Adrenal gland (tissue), 12 donors: ENCODE data around the gene YARS1. TPM values are rescaled to one million over a fixed set of nuclear protein-coding genes. Genes with fewer than 3 reads are reported as not detected.
A peak's percentile ranks its signal among the peaks of the same experiment; 100 is the strongest.

ENCODE experiments used
- DNase-seq, 7 donors: peaks; one replicate each; pipeline ENCODE4 v3.0.0-alpha.2; 2019 to 2020
- H3K27ac ChIP-seq, 5 donors: fragments of 200-600 bp; sonication (generic) in 4 of 5; 1 replicate in 3 of 5; 2 replicates in 2 of 5; pipeline versions ENCODE4 v1.5.1 to v1.8.0; 2016 to 2020; ENCODE audit warnings: mild to moderate bottlenecking in 1 of 5
- H3K27me3 ChIP-seq: fragments of 200-600 bp; 2 replicates; pipeline ENCODE4 v1.8.0; 2021
- H3K36me3 ChIP-seq, 2 donors: fragments of 200-600 bp; replicated peaks in 1 of 2; 1 replicate in 1 of 2; 2 replicates in 1 of 2; pipeline versions ENCODE4 v1.5.1 to v1.8.0; 2018 to 2022
- H3K4me1 ChIP-seq, 2 donors: fragments of 200-600 bp; replicated peaks in 1 of 2; 1 replicate in 1 of 2; 2 replicates in 1 of 2; pipeline versions ENCODE4 v1.5.1 to v1.8.0; 2018 to 2021
- H3K4me3 ChIP-seq, 4 donors: fragments of 200-600 bp; sonication (generic) in 3 of 4; one replicate each; pipeline ENCODE4 v1.5.1; 2016 to 2018
- H3K9me3 ChIP-seq, 3 donors: fragments of 200-600 bp; sonication (generic) in 1 of 3; replicated peaks in 1 of 3; 1 replicate in 2 of 3; 2 replicates in 1 of 3; pipeline versions ENCODE4 v1.5.1 to v1.8.0; 2016 to 2021
- CTCF ChIP-seq, 6 experiments: fragments of 450-650 bp in 4 of 6; fragments of 200-600 bp in 2 of 6; sonication (generic) in 1 of 6; IDR thresholded peaks; 1 replicate in 5 of 6; 2 replicates in 1 of 6; pipeline versions ENCODE4 v1.5.1 to v1.8.0; 2016 to 2021; ENCODE audit warnings: antibody characterized with exemption in 6 of 6, mild to moderate bottlenecking in 2 of 6, moderate library complexity in 1 of 6
- POLR2A ChIP-seq, 2 donors: fragments of 450-650 bp; IDR thresholded peaks; one replicate each; pipeline ENCODE4 v1.6.1; 2017; ENCODE audit warnings: antibody characterized with exemption in 2 of 2, mild to moderate bottlenecking in 2 of 2, moderate library complexity in 1 of 2
- WGBS, 4 donors: extraction: QIAGEN DNeasy Blood & Tissue Kit in 2 of 4; methylation state at CpG; one replicate each; pipeline versions ENCODE4 v1.1.5 to v1.1.7; 2013 to 2017; 5-methylcytosine and 5-hydroxymethylcytosine counted together
- intact Hi-C, 2 donors: fragments of 100-400 bp; cut with DNase I; formaldehyde crosslinking; loops; one replicate each; pipeline versions ENCODE4 v1.14.1 to v1.15.0; 2022 to 2023
- polyA plus RNA-seq, 3 donors: library from polyadenylated mRNA; stranded (reverse); fragments of 200-250 nt in 2 of 3; fragments of 350-450 nt in 1 of 3; fragmentation: Illumina TruSeq in 1 of 3; extraction: RNeasy Lipid Tissue Mini Kit (QIAGEN cat#74804) in 1 of 3; gene quantifications; one replicate each; pipeline ENCODE4 v1.2.3, GENCODE V29; 2013 to 2014
- total RNA-seq, 9 donors: library from RNA; depleted of rRNA in 4 of 9; stranded (reverse); fragments of >200 nt in 4 of 9; fragments of 120-200 nt in 1 of 9; fragmentation: NEBNext Ultra II Directional in 1 of 9; extraction: Animal tissue kit (Norgen Biotek cat#: 25700) in 1 of 9; gene quantifications; one replicate each; pipeline versions ENCODE4 v1.1.0 to v1.2.4, GENCODE V29; 2013 to 2023
- donor health status: healthy with polysubstance abuse.
- donor health status: Bipolar disorder and iron deficiency.
- donor health status: DM: yes; HTN: yes; CAD: no.
- donor health status: DM: no; HTN: no; CAD: no.
- donor health status: DM: no; HTN: no; CAD: no.
- donor health status: DM: yes; HTN: yes; CAD: no.

Gene YARS1
- total and polyA plus RNA-seq, 12 donors = 55.5 to 190 (median 97.0) TPM

GRCh38 chr1:32767156-32767555 lies 50.0 kb downstream of the YARS1 start:
- WGBS, 4 donors = 58 to 69% (median 62%) methylated on average over 8 of the region's 8 CpGs
- Histone ChIP-seq H3K4me1 (peaks cover 73 to 83% of the 10 kb centered on the region in 2 donors), H3K27ac (peak overlapping the region; percentile 29 to 81 (median 73)), H3K27me3 (no peaks in the 10 kb centered on the region), H3K9me3 (no peaks in the 10 kb centered on the region), H3K36me3 (peaks cover 0 to 22% of the 10 kb centered on the region in 2 donors), H3K4me3 (no peak overlapping the region)
- DNase-seq = no peak
- TF ChIP-seq POLR2A (IDR thresholded peaks at IDR 0.05) (no peak), CTCF (IDR thresholded peaks at IDR 0.05) (no peak)
- intact Hi-C loops = no loop called here

- H3K27ac ChIP-seq = peak overlapping the region; percentile 29 to 81 (median 73)
- H3K9me3 ChIP-seq = no peaks in the 10 kb centered on the region
- H3K27me3 ChIP-seq = no peaks in the 10 kb centered on the region
- no peak for DNase-seq
- H3K4me3 ChIP-seq = no peak overlapping the region
- peaks cover 0 to 22% of the 10 kb centered on the region in 2 donors for H3K36me3 ChIP-seq
- TF ChIP-seq CTCF (IDR thresholded peaks at IDR 0.05) (no peak), POLR2A (IDR thresholded peaks at IDR 0.05) (no peak)
- intact Hi-C loops = no loop called here
- 39 to 57% (median 47%) methylated on average over 3 to 7 of the region's 7 CpGs for WGBS, 4 donors
- H3K4me1 ChIP-seq = peaks cover 73 to 83% of the 10 kb centered on the region in 2 donors
Measured at GRCh38 chr1:32766328-32766972, 50.7 kb downstream of the YARS1 start.

GRCh38 chr1:32765570-32766327 lies 51.4 kb downstream of the YARS1 start:
- peaks cover 71 to 88% of the 10 kb centered on the region in 2 donors for H3K4me1 ChIP-seq
- peak overlapping the region; percentile 30 to 81 (median 73) for H3K27ac ChIP-seq
- no peak for TF ChIP-seq POLR2A (IDR thresholded peaks at IDR 0.05)
- TF ChIP-seq CTCF (IDR thresholded peaks at IDR 0.05) = no peak
- intact Hi-C loops = no loop called here
- H3K27me3 ChIP-seq = no peaks in the 10 kb centered on the region
- no peaks in the 10 kb centered on the region for H3K9me3 ChIP-seq
- peak in 1 of 7 donors; percentile 55 for DNase-seq
- 60 to 77% (median 65%) methylated on average over 7 to 27 of the region's 27 CpGs for WGBS, 4 donors
- H3K36me3 ChIP-seq = peaks cover 0 to 22% of the 10 kb centered on the region in 2 donors
- H3K4me3 ChIP-seq = no peak overlapping the region

GRCh38 chr1:32764826-32765569 lies 52.2 kb downstream of the YARS1 start:
- H3K36me3 ChIP-seq = peaks cover 0 to 14% of the 10 kb centered on the region in 2 donors
- 46 to 70% (median 54%) methylated on average over 4 to 7 of the region's 7 CpGs for WGBS, 4 donors
- no peak overlapping the region for H3K4me3 ChIP-seq
- H3K9me3 ChIP-seq = no peaks in the 10 kb centered on the region
- intact Hi-C loops = no loop called here
- TF ChIP-seq POLR2A (IDR thresholded peaks at IDR 0.05) = no peak
- no peak for TF ChIP-seq CTCF (IDR thresholded peaks at IDR 0.05)
- peak in 1 of 7 donors; percentile 53 for DNase-seq
- peak overlapping the region; percentile 8 to 81 (median 65) for H3K27ac ChIP-seq
- H3K4me1 ChIP-seq = peaks cover 78 to 88% of the 10 kb centered on the region in 2 donors
- H3K27me3 ChIP-seq = no peaks in the 10 kb centered on the region
